ENCODE results near the gene TNRC6C.
"Not testable (repeated sequence)": the region's sequence is repeated elsewhere in the genome, so short reads cannot be mapped to it uniquely, and the experiment has no call there.

The TNRC6C gene

GRCh38 chr17:78049609-78050008, 91.1 kb downstream of the TNRC6C start:
- DNase-seq, result no peak

GRCh38 chr17:78051186-78051972, 92.9 kb downstream of the TNRC6C start:
- no peak for DNase-seq

- no peak for DNase-seq
These were observed 95.4 kb downstream of the TNRC6C start for GRCh38 chr17:78053777-78054468.

- no peak for DNase-seq
These were observed 98.7 kb downstream of the TNRC6C start for GRCh38 chr17:78057113-78057740.

- no peak for DNase-seq
These were observed 99.5 kb downstream of the TNRC6C start for GRCh38 chr17:78058001-78058400.

GRCh38 chr17:78058581-78058980, 100.1 kb downstream of the TNRC6C start:
- DNase-seq, result no peak

- no peak for DNase-seq
These were observed 104.1 kb downstream of the TNRC6C start for GRCh38 chr17:78062596-78062995.

GRCh38 chr17:78063489-78063888, 105.0 kb downstream of the TNRC6C start:
- no peak for DNase-seq

GRCh38 chr17:78064708-78065107, 106.2 kb downstream of the TNRC6C start:
- DNase-seq, result no peak

GRCh38 chr17:78066976-78067375, 108.5 kb downstream of the TNRC6C start:
- DNase-seq, result not testable (repeated sequence)

- no peak for DNase-seq
These were observed 111.2 kb downstream of the TNRC6C start for GRCh38 chr17:78069695-78070094.

- DNase-seq, result no peak
These were observed 114.5 kb downstream of the TNRC6C start for GRCh38 chr17:78072961-78073360.

GRCh38 chr17:78075011-78075410, 116.5 kb downstream of the TNRC6C start:
- DNase-seq, result no peak

- no peak for DNase-seq
These were observed 117.0 kb downstream of the TNRC6C start for GRCh38 chr17:78075545-78075944.

- DNase-seq, result no peak
These were observed 120.8 kb downstream of the TNRC6C start for GRCh38 chr17:78079253-78079652.

- DNase-seq, result no peak
These were observed 123.0 kb downstream of the TNRC6C start for GRCh38 chr17:78081551-78081950.

GRCh38 chr17:78082355-78082872, 123.9 kb downstream of the TNRC6C start:
- not testable (repeated sequence) for DNase-seq

GRCh38 chr17:78082988-78083387, 124.5 kb downstream of the TNRC6C start:
- no peak for DNase-seq

- no peak for DNase-seq
These were observed 128.2 kb downstream of the TNRC6C start for GRCh38 chr17:78086740-78087139.

GRCh38 chr17:78088529-78088928, 130.0 kb downstream of the TNRC6C start:
- no peak for DNase-seq

- no peak for DNase-seq
These were observed 131.2 kb downstream of the TNRC6C start for GRCh38 chr17:78089576-78090281.

GRCh38 chr17:78092794-78093324, 134.4 kb downstream of the TNRC6C start:
- no peak for DNase-seq

- DNase-seq, result no peak
These were observed 136.5 kb downstream of the TNRC6C start for GRCh38 chr17:78095035-78095434.

All from central memory CD4-positive, alpha-beta T cell (primary cell).